ENCODE measurements around the gene S100A6. TPM values are rescaled to one million over a fixed set of nuclear protein-coding genes. Genes with fewer than 3 reads are reported as not detected.
A peak's percentile ranks its signal among the peaks of the same experiment; 100 is the strongest.

The S100A6 gene
- total RNA-seq, 1 donor from 2014 or later: 336 TPM

- no peak for TF ChIP-seq CTCF (IDR thresholded peaks at IDR 0.05; ENCODE audit: borderline replicate concordance)
- Histone ChIP-seq H3K27ac (replicated peaks) (no peak overlapping the region), H3K9me3 (replicated peaks) (no peaks in the 10 kb centered on the region), H3K36me3 (no peaks in the 10 kb centered on the region), H3K4me1 (peaks cover 12% of the 10 kb centered on the region), H3K4me3 (no peak overlapping the region), H3K27me3 (ENCODE audit: low read depth) (no peaks in the 10 kb centered on the region)
- intact Hi-C loops (cut with micrococcal nuclease): loop anchor here (10.0 kb wide), 1 partner anchor 46 kb away; the partner anchor contains the start of gene S100A2
- no peak for DNase-seq
Observed at GRCh38 chr1:153519242-153519641, 16.5 kb downstream of the S100A6 start.

GRCh38 chr1:153515504-153516394 is 20.0 kb downstream of the S100A6 start:
- no peaks in the 10 kb centered on the region for H3K27me3 ChIP-seq (ENCODE audit: low read depth)
- H3K27ac ChIP-seq (replicated peaks): no peak overlapping the region
- peaks cover 18% of the 10 kb centered on the region for H3K4me1 ChIP-seq
- H3K9me3 ChIP-seq (replicated peaks): no peaks in the 10 kb centered on the region
- H3K36me3 ChIP-seq: no peaks in the 10 kb centered on the region
- no peak overlapping the region for H3K4me3 ChIP-seq
- intact Hi-C loops (cut with micrococcal nuclease): loop anchor here (10.0 kb wide), 1 partner anchor 49 kb away; the partner anchor contains the start of gene S100A2
- no peak for TF ChIP-seq CTCF (IDR thresholded peaks at IDR 0.05; ENCODE audit: borderline replicate concordance)
- DNase-seq: no peak

- intact Hi-C loops (cut with micrococcal nuclease): loop anchor here (10.0 kb wide), 1 partner anchor 51 kb away; the partner anchor contains the start of gene S100A2
- H3K4me1 ChIP-seq: peaks cover 18% of the 10 kb centered on the region
- DNase-seq: no peak
- no peak overlapping the region for H3K4me3 ChIP-seq
- H3K9me3 ChIP-seq (replicated peaks): no peaks in the 10 kb centered on the region
- H3K27me3 ChIP-seq (ENCODE audit: low read depth): no peaks in the 10 kb centered on the region
- no peaks in the 10 kb centered on the region for H3K36me3 ChIP-seq
- TF ChIP-seq CTCF (IDR thresholded peaks at IDR 0.05; ENCODE audit: borderline replicate concordance): no peak
- no peak overlapping the region for H3K27ac ChIP-seq (replicated peaks)
Observed at GRCh38 chr1:153513666-153514065, 22.1 kb downstream of the S100A6 start.

DNA sequence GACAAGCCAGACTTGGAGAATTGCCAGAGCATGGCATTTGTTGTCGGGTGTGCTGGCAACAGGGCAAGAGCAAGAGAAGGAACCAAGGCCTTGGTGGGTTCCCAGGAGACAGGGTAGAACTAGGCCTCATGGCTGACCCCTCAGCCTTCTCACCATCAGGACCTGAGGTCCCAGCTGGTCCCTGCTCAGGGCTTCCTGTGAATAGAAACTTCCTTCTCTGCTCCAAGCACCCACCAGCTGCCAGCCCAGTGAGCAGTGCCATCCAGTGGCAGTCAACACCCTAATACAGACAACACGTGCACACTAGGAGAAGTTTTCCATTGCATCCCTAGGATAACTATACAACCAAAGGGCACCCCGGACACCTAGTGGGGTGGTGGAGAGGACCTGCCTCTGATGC is 22.8 kb downstream of the S100A6 start:
- Histone ChIP-seq H3K36me3 (no peaks in the 10 kb centered on the region), H3K27me3 (ENCODE audit: low read depth) (no peaks in the 10 kb centered on the region), H3K9me3 (replicated peaks) (no peaks in the 10 kb centered on the region), H3K4me1 (peaks cover 18% of the 10 kb centered on the region), H3K27ac (replicated peaks) (no peak overlapping the region), H3K4me3 (no peak overlapping the region)
- intact Hi-C loops (cut with micrococcal nuclease): loop anchor here (10.0 kb wide), 1 partner anchor 52 kb away; the partner anchor contains the start of gene S100A2
- TF ChIP-seq CTCF (IDR thresholded peaks at IDR 0.05; ENCODE audit: borderline replicate concordance): peak; percentile 19
- DNase-seq: no peak

- Histone ChIP-seq H3K27ac (replicated peaks) (no peak overlapping the region), H3K9me3 (replicated peaks) (no peaks in the 10 kb centered on the region), H3K27me3 (ENCODE audit: low read depth) (no peaks in the 10 kb centered on the region), H3K4me1 (peaks cover 35% of the 10 kb centered on the region), H3K36me3 (no peaks in the 10 kb centered on the region), H3K4me3 (no peak overlapping the region)
- intact Hi-C loops (cut with micrococcal nuclease): loop anchor here (10.0 kb wide), 1 partner anchor 54 kb away; the partner anchor contains the start of gene S100A2
- peak; percentile 81 for DNase-seq
- peak; percentile 95 for TF ChIP-seq CTCF (IDR thresholded peaks at IDR 0.05; ENCODE audit: borderline replicate concordance)
Observed at GRCh38 chr1:153510984-153511410, 24.8 kb downstream of the S100A6 start.
